ENCODE measurements around the gene EVA1A. TPM values are rescaled to one million over a fixed set of nuclear protein-coding genes. Genes with fewer than 3 reads are reported as not detected.

The EVA1A gene
- total RNA-seq, 1 experiment from 2014 or later = 0.68 TPM

DNA sequence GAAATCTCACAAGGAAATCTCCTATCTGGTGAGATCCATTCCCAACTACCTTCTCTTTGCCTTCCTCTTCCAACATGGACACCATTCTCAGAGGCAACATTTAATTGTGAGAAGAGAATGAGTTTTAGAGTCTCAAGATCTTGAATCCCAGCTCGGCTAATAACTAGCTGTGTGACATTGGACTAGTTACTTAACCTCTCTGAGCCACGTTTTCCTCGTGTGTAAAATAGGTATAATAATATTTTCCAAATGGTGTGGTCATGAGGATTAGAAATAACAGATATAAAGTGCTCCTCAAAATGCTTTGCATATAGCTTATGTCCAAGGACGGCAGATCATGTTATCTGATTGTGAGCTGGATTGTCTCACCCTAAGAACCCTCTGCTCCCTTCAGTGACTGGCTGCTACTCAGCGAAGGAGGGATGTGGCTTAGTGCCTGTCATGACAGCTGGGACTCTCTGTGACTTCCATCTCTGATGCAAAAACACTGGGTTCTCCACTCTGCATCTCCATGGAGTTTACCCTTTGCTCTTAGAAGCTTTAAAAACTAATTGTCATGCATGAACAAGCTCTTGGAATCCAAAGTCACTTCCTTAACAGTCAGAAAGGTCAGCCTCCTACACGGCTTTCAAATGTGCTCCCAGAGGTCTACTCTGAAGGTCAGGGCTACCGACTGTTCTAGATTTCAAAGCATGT, 47.4 kb upstream of the EVA1A start:
- Mint-ChIP-seq H3K27me3 (ENCODE audit: low read depth) (peaks cover 40% of the 10 kb centered on the region), H3K4me3 (peak overlapping the region in 1 of 2 experiments; percentile 77; a peak in 2 of 5 replicates), H3K36me3 (ENCODE audit: insufficient read depth in 1 of 3, low read depth in 3 of 3) (no peaks in the 10 kb centered on the region; a peak in 1 of 7 replicates), H3K27ac (peak overlapping the region in 1 of 3 experiments; percentile 95; a peak in 2 of 7 replicates), H3K9me3 (peaks cover 0 to 3% of the 10 kb centered on the region in 2 experiments; a peak in 2 of 5 replicates), H3K4me1 (peaks cover 22 to 32% of the 10 kb centered on the region in 2 experiments)
- Histone ChIP-seq H3K27me3 (ENCODE audit: insufficient read depth, low read length) (no peaks in the 10 kb centered on the region), H4K8ac (replicated peaks; ENCODE audit: insufficient read length, low read depth, low read length) (no peak overlapping the region), H3K23me2 (ENCODE audit: insufficient read length, low read depth, low read length, poor library complexity, severe bottlenecking) (no peaks in the 10 kb centered on the region), H3T11ph (ENCODE audit: low read length) (no peak overlapping the region), H3K4me2 (ENCODE audit: insufficient read depth, insufficient read length, low read length) (peak overlapping the region; percentile 47), H4K20me1 (ENCODE audit: control insufficient read depth, insufficient read depth, insufficient read length) (no peaks in the 10 kb centered on the region), H3K9ac (ENCODE audit: extremely low read depth, insufficient read length, low read length) (no peak overlapping the region), H3K4me1 (ENCODE audit: insufficient read depth, low read length) (no peaks in the 10 kb centered on the region), H3K27ac (ENCODE audit: insufficient read length, low read depth, low read length) (no peak overlapping the region), H4K91ac (ENCODE audit: insufficient read length, low read depth, low read length) (no peak overlapping the region), H2BK20ac (ENCODE audit: low read depth, low read length, poor library complexity, severe bottlenecking) (no peak overlapping the region), H2BK15ac (ENCODE audit: low read depth, low read length) (no peak overlapping the region), H3K79me2 (ENCODE audit: insufficient read depth, low read length) (no peaks in the 10 kb centered on the region), H3K4ac (ENCODE audit: low read depth, low read length) (no peak overlapping the region), H2BK5ac (ENCODE audit: insufficient read length, low read length) (no peak overlapping the region), H3K9me3 (ENCODE audit: control insufficient read depth, low read depth, low read length) (no peaks in the 10 kb centered on the region), H3K23ac (ENCODE audit: insufficient read length, low read depth, low read length) (no peak overlapping the region), H3K56ac (ENCODE audit: insufficient read length, low read depth, low read length) (no peak overlapping the region), H3K14ac (ENCODE audit: insufficient read depth, low read length) (no peak overlapping the region), H2BK120ac (ENCODE audit: low read depth, low read length, poor library complexity, severe bottlenecking) (no peak overlapping the region), H2AFZ (ENCODE audit: low read length) (no peak overlapping the region), H2BK12ac (ENCODE audit: insufficient read length, low read depth, low read length) (no peak overlapping the region), H3K18ac (ENCODE audit: insufficient read length, low read depth, low read length) (no peak overlapping the region), H4K5ac (ENCODE audit: insufficient read length, low read depth, low read length) (no peak overlapping the region), H2AK5ac (ENCODE audit: insufficient read length, low read length) (no peak overlapping the region), H3K79me1 (ENCODE audit: insufficient read depth, low read depth, low read length, poor library complexity, severe bottlenecking) (no peaks in the 10 kb centered on the region)
- TF ChIP-seq, protein P1, sequence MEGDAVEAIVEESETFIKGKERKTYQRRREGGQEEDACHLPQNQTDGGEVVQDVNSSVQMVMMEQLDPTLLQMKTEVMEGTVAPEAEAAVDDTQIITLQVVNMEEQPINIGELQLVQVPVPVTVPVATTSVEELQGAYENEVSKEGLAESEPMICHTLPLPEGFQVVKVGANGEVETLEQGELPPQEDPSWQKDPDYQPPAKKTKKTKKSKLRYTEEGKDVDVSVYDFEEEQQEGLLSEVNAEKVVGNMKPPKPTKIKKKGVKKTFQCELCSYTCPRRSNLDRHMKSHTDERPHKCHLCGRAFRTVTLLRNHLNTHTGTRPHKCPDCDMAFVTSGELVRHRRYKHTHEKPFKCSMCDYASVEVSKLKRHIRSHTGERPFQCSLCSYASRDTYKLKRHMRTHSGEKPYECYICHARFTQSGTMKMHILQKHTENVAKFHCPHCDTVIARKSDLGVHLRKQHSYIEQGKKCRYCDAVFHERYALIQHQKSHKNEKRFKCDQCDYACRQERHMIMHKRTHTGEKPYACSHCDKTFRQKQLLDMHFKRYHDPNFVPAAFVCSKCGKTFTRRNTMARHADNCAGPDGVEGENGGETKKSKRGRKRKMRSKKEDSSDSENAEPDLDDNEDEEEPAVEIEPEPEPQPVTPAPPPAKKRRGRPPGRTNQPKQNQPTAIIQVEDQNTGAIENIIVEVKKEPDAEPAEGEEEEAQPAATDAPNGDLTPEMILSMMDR (conservative IDR thresholded peaks at IDR 0.05) = no peak
- no CpG with 5 or more reads among the region's 7 CpGs for WGBS (ENCODE audit: extremely low coverage, insufficient read length, low lambda C conversion rate)
- peak; percentile 41 for DNase-seq

All from H9 (cell line).